ENCODE results near the gene DPM1. TPM values are rescaled to one million over a fixed set of nuclear protein-coding genes. Genes with fewer than 3 reads are reported as not detected.

The DPM1 gene
- 10 to 100 TPM; 30.9 to 39.5 (median 32.9) TPM for total RNA-seq
- long read RNA-seq, donor 1, transcript DPM1-203 (9 exons, 1,075 nt) = major isoform, 7 of 13 reads
- long read RNA-seq, donor 1, partial matches to known transcripts = 0 of 13 reads
- long read RNA-seq, donor 1, other reads (novel, unspliced or antisense) = 4 of 13 reads
- long read RNA-seq, donor 2, transcript DPM1-203 (9 exons, 1,075 nt) = major isoform, 11 of 24 reads
- long read RNA-seq, donor 2, partial matches to known transcripts = 0 of 24 reads
- long read RNA-seq, donor 2, other reads (novel, unspliced or antisense) = 12 of 24 reads

- intact Hi-C loops (cut with DNase I, micrococcal nuclease) = no loop called here
- ATAC-seq (peak; percentile 94), DNase-seq (peak; percentile 86 to 93 (median 87))
- Histone ChIP-seq H3K36me3 (ENCODE audit: low read depth) (no peaks in the 10 kb centered on the region), H3K4me1 (ENCODE audit: low read depth) (peaks cover 22% of the 10 kb centered on the region), H3K4me3 (peak within 1 kb of the TSS; percentile 90), H3K9me3 (no peaks in the 10 kb centered on the region)
- no peak for TF ChIP-seq CTCF (IDR thresholded peaks at IDR 0.05)
Measured at GRCh38 chr20:50957798-50958614, at the start of gene DPM1. Gene DPM1, minus strand, starts transcription at chr20:50958532. Its CDS starts 9 bp downstream, at chr20:50958523.

- Histone ChIP-seq H3K9me3 (no peaks in the 10 kb centered on the region), H3K4me3 (no peak overlapping the region), H3K36me3 (ENCODE audit: low read depth) (no peaks in the 10 kb centered on the region), H3K4me1 (ENCODE audit: low read depth) (peaks cover 6% of the 10 kb centered on the region)
- intact Hi-C loops (cut with DNase I, micrococcal nuclease) = no loop called here
- DNase-seq (no peak), ATAC-seq (no peak)
- no peak for TF ChIP-seq CTCF (IDR thresholded peaks at IDR 0.05)
Measured at GRCh38 chr20:51005214-51005613, 46.9 kb upstream of the DPM1 start.

- TF ChIP-seq CTCF (IDR thresholded peaks at IDR 0.05) = no peak
- intact Hi-C loops (cut with DNase I, micrococcal nuclease) = no loop called here
- H3K36me3 ChIP-seq (ENCODE audit: low read depth) = no peaks in the 10 kb centered on the region
- DNase-seq (no peak), ATAC-seq (no peak)
- H3K4me1 ChIP-seq (ENCODE audit: low read depth) = peaks cover 6% of the 10 kb centered on the region
- no peak overlapping the region for H3K4me3 ChIP-seq
- no peaks in the 10 kb centered on the region for H3K9me3 ChIP-seq
Measured at GRCh38 chr20:51004781-51005180, 46.4 kb upstream of the DPM1 start.

GRCh38 chr20:51004305-51004727 lies 46.0 kb upstream of the DPM1 start:
- no peak for ATAC-seq
- no peak for TF ChIP-seq CTCF (IDR thresholded peaks at IDR 0.05)

GRCh38 chr20:51003753-51004152 lies 45.4 kb upstream of the DPM1 start:
- peaks cover 2% of the 10 kb centered on the region for H3K4me1 ChIP-seq (ENCODE audit: low read depth)
- H3K36me3 ChIP-seq (ENCODE audit: low read depth) = no peaks in the 10 kb centered on the region
- H3K9me3 ChIP-seq = no peaks in the 10 kb centered on the region
- H3K4me3 ChIP-seq = no peak overlapping the region
- no peak for TF ChIP-seq CTCF (IDR thresholded peaks at IDR 0.05)
- ATAC-seq (no peak), DNase-seq (no peak)
- intact Hi-C loops (cut with DNase I, micrococcal nuclease) = no loop called here

More at GRCh38 chr20:51004305-51004727, 46.0 kb upstream of the DPM1 start:
- Histone ChIP-seq H3K36me3 (ENCODE audit: low read depth) (no peaks in the 10 kb centered on the region), H3K9me3 (no peaks in the 10 kb centered on the region), H3K4me3 (no peak overlapping the region), H3K4me1 (ENCODE audit: low read depth) (peaks cover 6% of the 10 kb centered on the region)
- intact Hi-C loops (cut with DNase I, micrococcal nuclease) = no loop called here
- DNase-seq = no peak

Data from mucosa of descending colon (tissue), 3 donors.